Suprapubic skin (tissue), 3 donors: ENCODE data around the gene MED26.

ENCODE experiments used
- CTCF ChIP-seq, 2 donors: fragments of 200-600 bp in 1 of 2; fragments of 450-650 bp in 1 of 2; sonication (generic) in 1 of 2; IDR thresholded peaks; one replicate each; pipeline ENCODE4 v1.5.1; 2016 to 2019; ENCODE audit warnings: antibody characterized with exemption in 2 of 2, mild to moderate bottlenecking in 1 of 2, moderate library complexity in 1 of 2
- POLR2A ChIP-seq, 2 donors: fragments of 450-650 bp; IDR thresholded peaks; one replicate each; pipeline ENCODE4 v1.6.1; 2017; ENCODE audit warnings: antibody characterized with exemption in 2 of 2, mild to moderate bottlenecking in 2 of 2, moderate library complexity in 2 of 2

DNA sequence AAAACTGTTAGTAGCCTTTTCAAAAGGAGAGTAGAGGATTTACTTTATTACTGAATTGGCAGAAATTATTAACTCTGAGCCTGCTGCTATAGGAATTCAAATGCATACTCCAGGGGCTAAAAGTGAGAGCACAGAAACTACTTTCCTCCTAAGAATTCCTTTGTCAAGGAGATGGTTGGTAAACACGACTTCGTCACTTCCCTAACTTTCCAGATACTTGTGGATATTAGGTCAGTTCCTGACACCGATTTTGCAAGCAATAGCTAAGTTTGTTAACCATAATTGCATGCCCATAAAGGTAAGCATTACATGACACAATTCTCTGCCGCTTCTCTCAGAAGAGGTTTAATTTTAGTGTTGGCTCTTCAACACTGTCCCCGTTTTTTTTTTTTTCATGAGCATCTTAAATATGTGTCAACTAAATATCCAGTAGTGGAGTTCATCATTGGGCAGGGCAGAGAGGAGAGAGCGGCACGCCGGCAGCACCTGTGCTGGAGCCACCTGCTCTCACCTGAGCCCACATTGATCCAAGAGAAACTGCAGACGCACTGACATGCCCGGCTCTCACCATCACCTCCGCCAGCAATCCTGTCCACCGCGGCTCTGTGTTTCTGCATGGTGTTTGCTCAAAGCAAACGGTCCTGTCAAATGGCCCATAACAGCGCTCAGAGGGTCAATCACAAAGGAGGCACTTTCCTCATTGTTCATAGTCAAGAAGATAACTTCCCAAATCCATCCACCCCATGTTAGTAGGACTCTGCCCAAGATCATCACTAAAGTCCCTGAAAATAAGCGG, 2.6 kb downstream of the MED26 start:
- TF ChIP-seq POLR2A (IDR thresholded peaks at IDR 0.05) (no peak), CTCF (IDR thresholded peaks at IDR 0.05) (no peak)
